Aorta (tissue), 5 donors: Measurements from ENCODE around the gene KCNJ11. TPM values are rescaled to one million over a fixed set of nuclear protein-coding genes. Genes with fewer than 3 reads are reported as not detected.

ENCODE experiments used
- ATAC-seq: fragments of 200-7000 bp; cut with Tn5 transposase; one replicate; pipeline ENCODE4 v1.9.1; 2022; ENCODE audit warnings: moderate library complexity; ENCODE audit not compliant: low FRiP score
- DNase-seq, 2 donors: peaks; one replicate each; pipeline ENCODE4 v3.0.0-alpha.2; 2020
- H3K27ac ChIP-seq, 2 donors: one replicate each; pipeline ENCODE4 v1.5.1; 2013; ENCODE audit warnings: low read length in 2 of 2, mild to moderate bottlenecking in 2 of 2, moderate library complexity in 2 of 2, control low read depth in 1 of 2, inconsistent platforms in 1 of 2, low read depth in 1 of 2
- H3K27me3 ChIP-seq, 2 donors: one replicate each; pipeline ENCODE4 v1.6.1; 2013; ENCODE audit warnings: control low read depth in 1 of 2, low read length in 1 of 2, mild to moderate bottlenecking in 1 of 2, moderate library complexity in 1 of 2; ENCODE audit not compliant: insufficient read depth in 2 of 2, control insufficient read depth in 1 of 2
- H3K36me3 ChIP-seq, 2 donors: one replicate each; pipeline ENCODE4 v1.6.1; 2013; ENCODE audit warnings: control low read depth in 1 of 2, low read length in 1 of 2, mild to moderate bottlenecking in 1 of 2; ENCODE audit not compliant: insufficient read depth in 2 of 2, control insufficient read depth in 1 of 2
- H3K4me1 ChIP-seq, 2 donors: one replicate each; pipeline ENCODE4 v1.6.1; 2013; ENCODE audit warnings: low read length in 2 of 2, control low read depth in 1 of 2, mild to moderate bottlenecking in 1 of 2, moderate library complexity in 1 of 2; ENCODE audit not compliant: insufficient read depth in 2 of 2, control insufficient read depth in 1 of 2
- H3K4me3 ChIP-seq, 2 donors: one replicate each; pipeline ENCODE4 v1.5.1; 2013; ENCODE audit warnings: low read length in 2 of 2, control low read depth in 1 of 2, mild to moderate bottlenecking in 1 of 2
- H3K9me3 ChIP-seq: one replicate; pipeline ENCODE4 v1.6.1; 2013; ENCODE audit warnings: mild to moderate bottlenecking, low read length; ENCODE audit not compliant: control insufficient read depth
- WGBS, 2 donors: extraction: QIAGEN DNeasy Blood & Tissue Kit; methylation state at CpG; one replicate each; pipeline ENCODE4 v1.1.7; 2013; 5-methylcytosine and 5-hydroxymethylcytosine counted together
- intact Hi-C, 2 donors: fragments of 100-400 bp; cut with DNase I; formaldehyde crosslinking; loops; one replicate each; pipeline versions ENCODE4 v1.14.2 to v1.15.0; 2022
- polyA plus RNA-seq, 2 donors: library from polyadenylated mRNA; stranded (reverse); fragments of 200-250 nt; gene quantifications; one replicate each; pipeline ENCODE4 v1.2.3, GENCODE V29; 2013
- total RNA-seq, 2 donors: library from RNA; stranded (reverse); fragmentation: NEBNext Ultra II Directional; extraction: Animal tissue kit (Norgen Biotek cat#: 25700); gene quantifications; one replicate each; pipeline ENCODE4 v1.2.1, GENCODE V29; 2021
- donor health status: healthy with polysubstance abuse.
- donor health status: Bipolar disorder and iron deficiency.
- donor health status: DM: no; HTN: no; CAD: no.
- donor health status: DM: no; HTN: no; CAD: no.
- donor health status: DM: yes; HTN: yes; CAD: no.

Gene KCNJ11
- total and polyA plus RNA-seq, 4 donors, result 1.0 to 3.8 (median 1.5) TPM

DNA sequence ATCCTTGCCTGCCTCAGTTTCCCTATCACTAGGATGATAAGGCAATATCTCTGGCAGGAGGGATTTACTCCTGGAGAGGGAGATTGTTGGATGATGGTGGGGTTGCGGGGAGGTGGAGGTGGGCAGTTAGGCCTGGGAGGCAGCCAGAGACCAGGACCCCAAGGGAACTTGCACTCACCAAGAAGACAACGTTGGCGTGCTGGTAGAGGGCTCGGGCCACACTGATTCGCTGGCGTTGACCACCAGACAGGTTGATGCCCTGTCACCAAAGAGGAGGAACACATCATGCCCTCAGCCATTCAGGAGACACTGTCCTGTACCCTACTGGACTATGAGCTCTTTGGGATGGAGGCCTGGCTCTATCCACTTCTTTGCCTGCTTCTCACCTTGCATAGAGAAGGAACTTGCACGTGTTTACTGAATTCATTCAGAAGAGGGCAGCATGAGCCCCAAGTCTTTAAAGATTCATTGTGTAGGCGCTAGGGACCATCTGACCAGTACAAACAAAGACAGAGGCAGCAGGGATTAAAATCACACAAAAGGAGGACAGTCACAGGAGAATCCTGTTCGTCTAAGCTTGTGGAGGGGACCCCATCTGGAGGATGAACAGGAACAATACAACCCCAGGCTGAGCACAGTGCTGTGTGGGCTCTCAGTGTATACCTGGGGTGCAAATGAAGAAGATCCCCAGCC lies 24.2 kb upstream of the KCNJ11 start:
- 77% methylated on average over 9 of the region's 9 CpGs for WGBS, 2 donors
- intact Hi-C loops, result no loop called here
- Histone ChIP-seq H3K4me1 (no peaks in the 10 kb centered on the region), H3K4me3 (no peak overlapping the region), H3K27me3 (no peaks in the 10 kb centered on the region), H3K27ac (no peak overlapping the region), H3K9me3 (no peaks in the 10 kb centered on the region), H3K36me3 (no peaks in the 10 kb centered on the region)
- DNase-seq (peak in 1 of 2 donors; percentile 53), ATAC-seq (no peak)

DNA sequence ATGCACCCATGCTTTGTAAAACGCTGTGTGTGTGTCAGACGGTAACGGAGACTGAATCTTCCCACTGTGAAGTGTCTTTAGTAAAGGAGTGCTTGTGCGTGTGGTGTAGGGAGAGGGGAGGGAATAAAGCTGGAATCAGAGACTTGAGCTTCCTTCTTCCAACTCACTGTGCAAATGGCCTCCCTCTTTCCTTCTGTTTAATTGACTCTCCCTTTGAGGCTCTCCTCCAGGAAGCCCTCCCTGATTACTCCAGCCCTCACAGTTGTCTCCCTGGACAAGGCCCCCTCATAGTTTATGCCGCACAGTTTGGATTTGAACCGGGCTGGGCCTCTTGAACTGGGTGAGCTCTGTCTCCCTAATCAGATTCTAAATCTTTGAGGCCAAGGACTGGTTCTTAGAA lies 23.0 kb upstream of the KCNJ11 start:
- Histone ChIP-seq H3K27me3 (no peaks in the 10 kb centered on the region), H3K27ac (no peak overlapping the region), H3K4me1 (no peaks in the 10 kb centered on the region), H3K4me3 (no peak overlapping the region), H3K9me3 (no peaks in the 10 kb centered on the region), H3K36me3 (no peaks in the 10 kb centered on the region)
- intact Hi-C loops, result no loop called here
- DNase-seq (no peak), ATAC-seq (no peak)
- 80 to 81% methylated on average over 6 of the region's 6 CpGs for WGBS, 2 donors

DNA sequence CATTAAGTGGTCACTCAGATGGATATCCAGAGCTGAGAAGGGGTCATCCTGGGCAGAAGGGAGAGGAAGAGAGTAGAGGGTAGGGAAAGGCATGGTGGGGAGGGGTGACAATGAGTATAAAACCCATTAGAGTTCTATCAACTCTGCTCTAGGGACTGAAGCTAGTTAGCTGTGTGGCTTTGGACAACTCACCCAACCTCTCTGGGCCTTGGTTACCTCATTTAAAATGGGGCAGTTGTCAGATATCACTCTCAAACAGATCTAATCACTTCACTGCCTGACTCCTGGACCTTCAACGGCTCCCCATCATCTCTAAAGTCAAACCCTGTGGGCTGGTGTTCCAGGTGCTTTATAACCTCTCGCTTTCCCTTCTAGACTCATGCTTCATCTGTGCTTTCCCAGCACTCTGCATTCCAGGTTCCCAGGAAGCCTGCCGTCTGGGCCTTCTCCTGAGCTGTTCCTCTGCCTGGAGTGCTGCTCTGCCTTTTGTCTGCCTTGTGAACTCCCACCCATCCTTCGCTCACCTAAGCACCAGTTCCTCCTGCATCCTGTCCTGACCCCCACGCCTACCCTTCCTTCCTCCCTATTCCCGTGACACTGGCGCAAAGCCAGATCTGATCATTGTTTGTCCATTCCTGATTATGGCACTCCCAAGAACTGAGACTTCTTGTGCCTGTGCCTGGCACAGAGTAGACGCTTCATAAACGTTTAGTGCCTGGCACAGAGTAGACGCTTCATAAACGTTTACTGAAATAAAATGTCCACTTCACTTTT lies 22.3 kb upstream of the KCNJ11 start:
- Histone ChIP-seq H3K27ac (no peak overlapping the region), H3K36me3 (no peaks in the 10 kb centered on the region), H3K9me3 (no peaks in the 10 kb centered on the region), H3K4me1 (peaks cover 0 to 4% of the 10 kb centered on the region in 2 donors), H3K4me3 (no peak overlapping the region), H3K27me3 (no peaks in the 10 kb centered on the region)
- WGBS, 2 donors, result 62% methylated on average over 11 of the region's 11 CpGs
- peak in 1 of 2 donors; percentile 42 for DNase-seq
- ATAC-seq, result no peak
- intact Hi-C loops, result no loop called here

DNA sequence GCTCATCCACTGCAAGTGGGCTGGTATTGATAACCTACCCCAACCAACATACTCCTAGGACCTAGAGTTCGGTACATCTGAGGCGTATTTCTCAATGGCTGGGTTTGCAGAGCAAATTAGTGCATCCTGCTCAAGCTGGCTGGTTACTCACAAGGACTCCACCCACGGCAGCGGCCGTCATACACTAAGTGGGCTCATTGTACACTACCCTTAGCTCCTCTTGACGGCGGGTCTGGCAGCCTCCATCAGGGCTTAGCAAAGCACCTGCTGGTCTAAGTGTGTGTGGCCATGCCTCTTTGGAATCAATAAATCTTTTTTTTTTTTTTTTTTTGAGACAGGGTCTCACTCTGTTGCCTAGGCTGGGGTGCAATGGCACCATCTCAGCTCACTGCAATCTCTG lies 20.2 kb upstream of the KCNJ11 start:
- H3K4me1 ChIP-seq, result peaks cover 0 to 4% of the 10 kb centered on the region in 2 donors
- H3K9me3 ChIP-seq, result no peaks in the 10 kb centered on the region
- 93 to 96% methylated on average over 7 of the region's 7 CpGs for WGBS, 2 donors
- DNase-seq (peak in 1 of 2 donors; percentile 69), ATAC-seq (no peak)
- H3K4me3 ChIP-seq, result no peak overlapping the region
- intact Hi-C loops, result no loop called here
- no peak overlapping the region for H3K27ac ChIP-seq
- no peaks in the 10 kb centered on the region for H3K36me3 ChIP-seq
- H3K27me3 ChIP-seq, result no peaks in the 10 kb centered on the region

DNA sequence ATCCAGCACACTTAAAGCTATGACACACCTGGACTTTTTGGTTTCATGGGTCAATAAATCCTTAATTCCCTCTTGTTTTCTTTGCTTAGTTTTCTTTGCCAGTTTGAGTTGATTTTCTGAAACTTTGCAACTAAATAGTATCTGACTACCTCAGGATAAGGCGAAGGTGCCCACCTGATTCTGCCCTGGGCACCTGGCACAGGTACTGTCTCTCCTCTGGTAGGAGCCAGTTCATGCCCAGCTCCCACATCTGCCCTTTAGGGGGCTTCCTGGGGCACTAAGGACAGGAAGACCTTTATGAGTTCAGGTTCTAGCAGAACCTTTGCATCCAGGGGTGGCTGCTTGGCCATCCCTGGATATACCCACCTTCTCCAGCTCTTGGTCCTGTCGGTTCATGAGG lies 19.6 kb upstream of the KCNJ11 start:
- ATAC-seq (no peak), DNase-seq (no peak)
- H3K9me3 ChIP-seq, result no peaks in the 10 kb centered on the region
- H3K36me3 ChIP-seq, result no peaks in the 10 kb centered on the region
- intact Hi-C loops, result no loop called here
- WGBS, 2 donors, result 93% methylated on average over 2 of the region's 2 CpGs
- no peak overlapping the region for H3K27ac ChIP-seq
- peaks cover 0 to 4% of the 10 kb centered on the region in 2 donors for H3K4me1 ChIP-seq
- H3K4me3 ChIP-seq, result no peak overlapping the region
- no peaks in the 10 kb centered on the region for H3K27me3 ChIP-seq

DNA sequence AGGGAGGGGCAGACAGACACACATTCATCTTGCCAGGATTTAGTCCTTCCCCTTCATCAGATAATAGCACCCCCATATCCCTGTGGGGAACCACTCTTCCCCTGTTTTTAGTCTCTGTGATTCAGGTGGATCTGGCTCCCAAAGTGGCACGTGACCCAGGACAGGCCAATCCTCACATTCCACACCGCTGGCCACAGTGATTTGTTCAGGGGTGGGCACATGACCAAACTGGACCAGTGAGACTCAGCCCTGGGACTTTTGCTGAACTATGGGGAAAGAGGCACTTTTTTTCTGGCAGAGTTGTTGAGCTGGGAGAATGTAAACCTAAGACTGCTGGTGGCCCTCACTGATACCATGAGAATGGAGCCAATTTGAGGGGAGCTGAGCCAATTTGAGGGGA lies 19.1 kb upstream of the KCNJ11 start:
- intact Hi-C loops, result no loop called here
- no peaks in the 10 kb centered on the region for H3K36me3 ChIP-seq

DNA sequence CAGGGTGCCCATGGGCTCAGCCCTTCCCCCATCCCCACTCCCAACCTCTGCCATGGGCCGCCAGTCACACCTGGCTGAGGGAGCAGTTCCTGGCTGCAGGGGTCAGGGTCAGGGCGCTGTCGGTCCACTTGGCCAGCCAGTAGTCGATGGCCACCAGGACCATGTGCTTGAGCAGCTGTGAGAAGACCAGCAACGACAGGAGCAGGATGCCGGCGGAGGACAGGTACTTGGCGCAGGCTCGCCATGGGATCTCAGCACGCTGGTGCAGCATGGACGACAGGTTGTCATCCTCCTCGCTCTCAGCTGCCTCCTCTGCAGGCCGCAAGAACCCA lies 18.3 kb upstream of the KCNJ11 start:
- intact Hi-C loops, result no loop called here
- H3K4me3 ChIP-seq, result no peak overlapping the region
- WGBS, 2 donors, result 93 to 95% methylated on average over 13 of the region's 13 CpGs

More for the DNA sequence above, 19.1 kb upstream of the KCNJ11 start:
- no peak overlapping the region for H3K4me3 ChIP-seq
- H3K27me3 ChIP-seq, result no peaks in the 10 kb centered on the region
- no peak for DNase-seq
- H3K4me1 ChIP-seq, result peaks cover 0 to 4% of the 10 kb centered on the region in 2 donors
- no peak overlapping the region for H3K27ac ChIP-seq
- 87 to 96% methylated on average over 2 of the region's 2 CpGs for WGBS, 2 donors
- H3K9me3 ChIP-seq, result no peaks in the 10 kb centered on the region
- no peak for ATAC-seq

DNA sequence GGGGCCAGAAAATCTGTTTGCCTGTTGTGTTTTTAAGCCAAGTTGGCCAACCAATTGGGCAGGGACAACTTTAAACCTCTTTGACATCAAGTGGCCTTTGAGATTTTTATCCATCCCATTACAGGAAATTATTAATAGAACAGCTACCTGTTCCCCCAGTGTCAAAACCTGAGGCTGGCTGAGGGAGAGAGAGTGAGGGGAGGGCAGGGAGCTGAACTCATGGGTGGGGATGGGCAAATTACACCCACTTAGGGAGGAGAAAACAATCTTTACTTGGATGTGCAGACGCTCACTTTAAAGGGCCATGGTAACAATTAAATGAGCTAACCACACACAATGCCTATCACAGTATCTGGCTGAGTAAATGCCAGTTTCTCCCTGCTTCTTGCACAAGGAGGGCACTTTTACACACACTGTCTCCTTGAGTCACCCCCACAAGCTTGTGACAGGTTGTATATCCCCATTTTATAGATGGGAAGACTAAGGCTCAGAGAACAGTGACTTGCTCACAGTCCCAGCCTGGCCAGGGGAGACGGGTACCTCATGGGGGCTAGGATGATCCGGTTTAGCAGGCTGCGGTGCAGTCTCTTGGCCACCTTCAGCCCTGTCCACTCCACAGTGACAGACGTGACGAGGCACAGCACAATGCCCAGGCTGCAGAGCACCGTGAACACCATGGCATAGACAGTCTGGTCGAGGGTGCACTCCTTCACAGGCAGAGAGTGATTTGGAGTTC lies 17.8 kb upstream of the KCNJ11 start:
- 83 to 88% methylated on average over 8 of the region's 8 CpGs for WGBS, 2 donors
- intact Hi-C loops, result no loop called here
- Histone ChIP-seq H3K4me1 (peaks cover 0 to 4% of the 10 kb centered on the region in 2 donors), H3K9me3 (no peaks in the 10 kb centered on the region), H3K27me3 (no peaks in the 10 kb centered on the region), H3K36me3 (no peaks in the 10 kb centered on the region), H3K4me3 (no peak overlapping the region), H3K27ac (no peak overlapping the region)
- no peak for ATAC-seq
- no peak for DNase-seq

More for the DNA sequence above, 18.3 kb upstream of the KCNJ11 start:
- DNase-seq, result peak in 1 of 2 donors; percentile 69
- ATAC-seq, result no peak
- no peak overlapping the region for H3K27ac ChIP-seq
- H3K4me1 ChIP-seq, result peaks cover 0 to 4% of the 10 kb centered on the region in 2 donors
- no peaks in the 10 kb centered on the region for H3K27me3 ChIP-seq
- H3K9me3 ChIP-seq, result no peaks in the 10 kb centered on the region
- H3K36me3 ChIP-seq, result no peaks in the 10 kb centered on the region
